Smooth muscle cell (in vitro differentiated cells): Measurements from ENCODE around the gene IFITM2. TPM values are rescaled to one million over a fixed set of nuclear protein-coding genes. Genes with fewer than 3 reads are reported as not detected.
"Not testable (repeated sequence)": the region's sequence is repeated elsewhere in the genome, so short reads cannot be mapped to it uniquely, and the experiment has no call there.

ENCODE experiments used
- DNase-seq: peaks from one replicate; lab custom pipeline; 2025; ENCODE audit not compliant: unreplicated experiment; lab: John Stamatoyannopoulos, UW
- H2AFZ ChIP-seq: fragments of 200-600 bp; sonication (generic); 2 replicates; pipeline ENCODE4 v1.6.0; 2016; ENCODE audit warnings: antibody characterized with exemption, low read depth, mild to moderate bottlenecking
- H3F3A ChIP-seq: fragments of 200-600 bp; sonication (generic); 2 replicates; pipeline ENCODE4 v1.6.0; 2017; ENCODE audit warnings: antibody characterized with exemption, low read depth
- H3K27ac ChIP-seq: fragments of 200-600 bp; sonication (generic); 2 replicates; pipeline ENCODE4 v1.5.1; 2016; ENCODE audit warnings: low read depth, mild to moderate bottlenecking
- H3K27me3 ChIP-seq: fragments of 200-600 bp; sonication (generic); 2 replicates; pipeline ENCODE4 v1.6.1; 2016; ENCODE audit warnings: low read depth, mild to moderate bottlenecking
- H3K36me3 ChIP-seq: fragments of 200-600 bp; sonication (generic); 2 replicates; pipeline ENCODE4 v1.5.1; 2016; ENCODE audit warnings: low read depth
- H3K4me1 ChIP-seq: fragments of 200-600 bp; sonication (generic); 2 replicates; pipeline ENCODE4 v1.5.1; 2016; ENCODE audit warnings: low read depth
- H3K4me2 ChIP-seq: fragments of 200-600 bp; sonication (generic); 2 replicates; pipeline ENCODE4 v1.6.0; 2016; ENCODE audit warnings: mild to moderate bottlenecking
- H3K4me3 ChIP-seq: fragments of 200-600 bp; sonication (generic); 2 replicates; pipeline ENCODE4 v1.5.1; 2016; ENCODE audit warnings: mild to moderate bottlenecking
- H3K79me2 ChIP-seq: fragments of 200-600 bp; sonication (generic); 2 replicates; pipeline ENCODE4 v1.6.0; 2016; ENCODE audit warnings: low read depth, mild to moderate bottlenecking
- H3K9ac ChIP-seq: fragments of 200-600 bp; sonication (generic); 2 replicates; pipeline ENCODE4 v1.6.0; 2016; ENCODE audit warnings: low read depth
- H3K9me3 ChIP-seq: fragments of 200-600 bp; sonication (generic); replicated peaks from 2 replicates; pipeline ENCODE4 v1.5.1; 2016; ENCODE audit warnings: low read depth
- H4K20me1 ChIP-seq: fragments of 200-600 bp; sonication (generic); 2 replicates; pipeline ENCODE4 v1.6.0; 2016; ENCODE audit warnings: low read depth
- CTCF ChIP-seq: fragments of 200-600 bp; sonication (generic); IDR thresholded peaks from 2 replicates; pipeline ENCODE4 v1.5.1; 2017; ENCODE audit warnings: borderline replicate concordance, mild to moderate bottlenecking, antibody characterized with exemption; ENCODE audit not compliant: insufficient read depth, poor library complexity, severe bottlenecking
- WGBS: methylation state at CpG from one replicate; pipeline ENCODE4 v1.1.7; 2016; ENCODE audit warnings: low lambda C conversion rate; 5-methylcytosine and 5-hydroxymethylcytosine counted together
- polyA plus RNA-seq: library from polyadenylated mRNA; unstranded; fragments of >200 nt; fragmentation: Nextera tagmentation; extraction: Ambion mirVana; gene quantifications from 2 replicates; pipeline ENCODE4 v1.2.1, GENCODE V29; 2016
- total RNA-seq: library from RNA; depleted of rRNA; stranded (reverse); fragments of >200 nt; gene quantifications from 2 replicates; pipeline ENCODE4 v1.2.3, GENCODE V29; 2014

IFITM2 gene
- total and polyA plus RNA-seq, 2 experiments from 2014 or later = 210 to 1,486 TPM

- DNase-seq = no peak
- TF ChIP-seq CTCF = no peak
- WGBS = 97% methylated on average over 23 of the region's 23 CpGs
These were observed 25.2 kb downstream of the IFITM2 start for GRCh38 chr11:332651-333480.

GRCh38 chr11:333616-334263, 26.1 kb downstream of the IFITM2 start:
- H3K9me3 ChIP-seq, H3K36me3 ChIP-seq, H3K79me2 ChIP-seq, H3K9ac ChIP-seq, H3K4me3 ChIP-seq, H3K27me3 ChIP-seq, DNase-seq, H4K20me1 ChIP-seq, H3F3A ChIP-seq: not testable (repeated sequence)
- Histone ChIP-seq H3K4me2 (peak overlapping the region; percentile 77), H3K4me1 (peaks cover 38% of the 10 kb centered on the region), H3K27ac (peak overlapping the region; percentile 87), H2AFZ (peak overlapping the region; percentile 51)
- WGBS = 51% methylated on average over 17 of the region's 17 CpGs

More at GRCh38 chr11:332651-333480, 25.2 kb downstream of the IFITM2 start:
- Histone ChIP-seq H3K4me2 (no peak overlapping the region), H3K36me3 (no peaks in the 10 kb centered on the region), H3K9ac (no peak overlapping the region), H3K79me2 (peaks cover 3% of the 10 kb centered on the region), H3K27ac (no peak overlapping the region), H3K4me1 (peaks cover 38% of the 10 kb centered on the region), H3F3A (peaks cover 8% of the 10 kb centered on the region), H3K27me3 (no peaks in the 10 kb centered on the region), H4K20me1 (no peaks in the 10 kb centered on the region), H3K9me3 (no peaks in the 10 kb centered on the region), H2AFZ (no peak overlapping the region), H3K4me3 (no peak overlapping the region)

- H3K4me3 ChIP-seq = peak overlapping the region; percentile 23
- H3K9me3 ChIP-seq = no peaks in the 10 kb centered on the region
- peaks cover 38% of the 10 kb centered on the region for H3K4me1 ChIP-seq
- peak overlapping the region; percentile 31 for H3K9ac ChIP-seq
- no peak for DNase-seq
- 3% methylated on average over 25 of the region's 25 CpGs for WGBS
- H3K79me2 ChIP-seq = no peaks in the 10 kb centered on the region
- no peaks in the 10 kb centered on the region for H4K20me1 ChIP-seq
- peak overlapping the region; percentile 77 for H3K4me2 ChIP-seq
- H3F3A ChIP-seq = peaks cover 2% of the 10 kb centered on the region
- peak overlapping the region; percentile 51 for H2AFZ ChIP-seq
- H3K27me3 ChIP-seq = no peaks in the 10 kb centered on the region
- H3K27ac ChIP-seq = peak overlapping the region; percentile 87
- no peak for TF ChIP-seq CTCF
- no peaks in the 10 kb centered on the region for H3K36me3 ChIP-seq
These were observed 26.8 kb downstream of the IFITM2 start for GRCh38 chr11:334264-334994.
